Measurements from ENCODE around the gene COL28A1.

Gene COL28A1

DNA sequence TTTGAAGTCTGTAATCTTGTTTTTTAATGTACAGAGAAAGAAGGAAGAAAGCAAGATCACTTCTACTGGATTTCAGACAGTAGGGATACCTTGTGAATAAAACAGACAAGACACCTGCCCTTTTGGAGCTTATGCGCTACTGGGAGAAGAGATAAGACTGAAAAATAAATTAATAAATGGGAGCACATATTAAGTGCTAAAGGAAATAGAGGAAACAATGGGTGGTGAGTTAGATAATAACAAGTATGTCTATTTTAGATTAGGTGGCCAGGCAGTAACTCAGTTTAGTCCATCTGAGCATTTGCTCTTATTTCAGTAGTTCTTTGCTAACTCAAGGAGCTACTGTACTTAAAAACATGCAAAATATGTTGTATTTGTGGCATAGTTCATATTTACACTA, 46.9 kb upstream of the COL28A1 start:
- no peak overlapping the region for H2AFZ ChIP-seq (ENCODE audit: low read length)
- no peaks in the 10 kb centered on the region for H3K9me2 ChIP-seq (replicated peaks; ENCODE audit: low read depth, low read length)
- H3K4me1 ChIP-seq (ENCODE audit: insufficient read depth, low read length, poor library complexity, severe bottlenecking), result peaks cover 16% of the 10 kb centered on the region
- H3F3A ChIP-seq (ENCODE audit: low read depth), result 0 out of 2 replicates have a peak, but pooled peaks cover 4% of the 10 kb centered on the region
- no peaks in the 10 kb centered on the region for H4K20me1 ChIP-seq (ENCODE audit: insufficient read depth, low read length, poor library complexity, severe bottlenecking)
- no peak overlapping the region for H3K9ac ChIP-seq (ENCODE audit: low read depth, low read length, poor library complexity, severe bottlenecking)
- H3K27me3 ChIP-seq (ENCODE audit: insufficient read depth, low read length, poor library complexity, severe bottlenecking), result no peaks in the 10 kb centered on the region
- TF ChIP-seq, protein P1, sequence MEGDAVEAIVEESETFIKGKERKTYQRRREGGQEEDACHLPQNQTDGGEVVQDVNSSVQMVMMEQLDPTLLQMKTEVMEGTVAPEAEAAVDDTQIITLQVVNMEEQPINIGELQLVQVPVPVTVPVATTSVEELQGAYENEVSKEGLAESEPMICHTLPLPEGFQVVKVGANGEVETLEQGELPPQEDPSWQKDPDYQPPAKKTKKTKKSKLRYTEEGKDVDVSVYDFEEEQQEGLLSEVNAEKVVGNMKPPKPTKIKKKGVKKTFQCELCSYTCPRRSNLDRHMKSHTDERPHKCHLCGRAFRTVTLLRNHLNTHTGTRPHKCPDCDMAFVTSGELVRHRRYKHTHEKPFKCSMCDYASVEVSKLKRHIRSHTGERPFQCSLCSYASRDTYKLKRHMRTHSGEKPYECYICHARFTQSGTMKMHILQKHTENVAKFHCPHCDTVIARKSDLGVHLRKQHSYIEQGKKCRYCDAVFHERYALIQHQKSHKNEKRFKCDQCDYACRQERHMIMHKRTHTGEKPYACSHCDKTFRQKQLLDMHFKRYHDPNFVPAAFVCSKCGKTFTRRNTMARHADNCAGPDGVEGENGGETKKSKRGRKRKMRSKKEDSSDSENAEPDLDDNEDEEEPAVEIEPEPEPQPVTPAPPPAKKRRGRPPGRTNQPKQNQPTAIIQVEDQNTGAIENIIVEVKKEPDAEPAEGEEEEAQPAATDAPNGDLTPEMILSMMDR (conservative IDR thresholded peaks at IDR 0.05; ENCODE audit: low read length), result no peak
- TF ChIP-seq EZH2phosphoT487 (IDR thresholded peaks at IDR 0.05; ENCODE audit: borderline replicate concordance), result no peak
- no peaks in the 10 kb centered on the region for H3K79me2 ChIP-seq (ENCODE audit: insufficient read depth, low read length)
- H3K4me3 ChIP-seq (ENCODE audit: low read length, poor library complexity, severe bottlenecking), result no peak overlapping the region
- H3K4me2 ChIP-seq (ENCODE audit: low read depth, low read length, poor library complexity, severe bottlenecking), result no peak overlapping the region
- H3K36me3 ChIP-seq (ENCODE audit: insufficient read depth, low read length), result no peaks in the 10 kb centered on the region
- H3K9me3 ChIP-seq (ENCODE audit: insufficient read depth, low read depth, low read length), result no peaks in the 10 kb centered on the region

DNA sequence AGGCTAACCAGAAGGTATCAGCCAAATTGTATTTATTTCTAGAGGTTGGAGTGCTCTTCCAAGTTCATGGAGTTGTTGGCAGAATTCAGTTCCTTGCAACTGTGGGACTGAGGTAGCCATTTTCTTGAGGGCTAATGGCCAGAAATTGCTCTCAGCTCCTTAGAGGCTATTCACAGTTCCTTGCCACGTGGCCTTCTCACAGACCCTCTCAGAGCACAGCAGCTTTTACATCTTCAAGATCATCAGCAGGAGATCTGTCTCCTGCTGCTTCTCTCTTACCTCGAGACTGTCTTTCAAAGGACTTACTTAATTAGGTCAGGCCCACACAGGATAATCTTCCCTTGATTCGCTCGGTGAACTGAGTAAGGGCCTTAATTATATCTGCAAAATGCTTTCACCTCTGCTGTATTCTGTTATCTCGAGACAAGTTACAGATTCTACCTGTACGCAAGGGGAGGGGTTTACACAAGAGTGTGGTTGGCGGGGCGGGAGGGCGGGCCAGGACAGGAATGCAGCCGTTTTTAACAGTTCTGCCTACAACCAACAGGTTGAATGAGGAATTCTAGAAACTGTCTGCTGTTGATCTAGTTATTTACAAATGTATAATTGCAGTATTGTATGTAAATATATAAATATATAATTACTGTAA, 46.0 kb upstream of the COL28A1 start:
- Histone ChIP-seq H3K36me3 (ENCODE audit: insufficient read depth, low read length) (no peaks in the 10 kb centered on the region), H3K4me1 (ENCODE audit: insufficient read depth, low read length, poor library complexity, severe bottlenecking) (peaks cover 23% of the 10 kb centered on the region), H3K9ac (ENCODE audit: low read depth, low read length, poor library complexity, severe bottlenecking) (no peak overlapping the region), H3K9me3 (ENCODE audit: insufficient read depth, low read depth, low read length) (no peaks in the 10 kb centered on the region), H3K27me3 (ENCODE audit: insufficient read depth, low read length, poor library complexity, severe bottlenecking) (no peaks in the 10 kb centered on the region), H3F3A (ENCODE audit: low read depth) (0 out of 2 replicates have a peak, but pooled peaks cover 4% of the 10 kb centered on the region), H3K4me2 (ENCODE audit: low read depth, low read length, poor library complexity, severe bottlenecking) (no peak overlapping the region), H3K79me2 (ENCODE audit: insufficient read depth, low read length) (0 out of 2 replicates have a peak, but pooled peaks cover 4% of the 10 kb centered on the region), H3K4me3 (ENCODE audit: low read length, poor library complexity, severe bottlenecking) (no peak overlapping the region), H3K9me2 (replicated peaks; ENCODE audit: low read depth, low read length) (no peaks in the 10 kb centered on the region), H2AFZ (ENCODE audit: low read length) (no peak overlapping the region), H4K20me1 (ENCODE audit: insufficient read depth, low read length, poor library complexity, severe bottlenecking) (no peaks in the 10 kb centered on the region)
- TF ChIP-seq EZH2phosphoT487 (IDR thresholded peaks at IDR 0.05; ENCODE audit: borderline replicate concordance), result no peak
- TF ChIP-seq, protein P1 (conservative IDR thresholded peaks at IDR 0.05; ENCODE audit: low read length), result no peak

DNA sequence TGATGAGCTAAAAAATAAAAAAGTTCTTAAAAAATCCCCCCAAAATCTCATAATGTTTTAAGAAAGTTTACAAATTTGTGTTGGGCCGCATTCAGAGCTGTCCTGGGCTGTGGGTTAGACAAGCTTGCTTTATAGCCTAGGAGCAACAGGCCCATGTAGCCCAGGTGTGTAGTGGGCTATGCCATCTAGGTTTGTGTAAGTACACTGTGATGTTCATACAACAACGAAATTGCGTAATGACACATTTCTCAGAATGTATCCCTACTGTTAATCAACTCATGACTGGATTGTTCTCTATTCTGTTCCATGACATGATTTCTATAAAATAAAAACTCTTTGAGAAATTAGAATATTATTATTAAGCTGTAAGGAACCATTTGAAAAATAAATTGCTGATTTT, 44.0 kb upstream of the COL28A1 start:
- Histone ChIP-seq H3K36me3 (ENCODE audit: insufficient read depth, low read length) (no peaks in the 10 kb centered on the region), H4K20me1 (ENCODE audit: insufficient read depth, low read length, poor library complexity, severe bottlenecking) (no peaks in the 10 kb centered on the region), H2AFZ (ENCODE audit: low read length) (no peak overlapping the region), H3F3A (ENCODE audit: low read depth) (0 out of 2 replicates have a peak, but pooled peaks cover 4% of the 10 kb centered on the region), H3K27me3 (ENCODE audit: insufficient read depth, low read length, poor library complexity, severe bottlenecking) (no peaks in the 10 kb centered on the region), H3K9me3 (ENCODE audit: insufficient read depth, low read depth, low read length) (no peaks in the 10 kb centered on the region), H3K4me1 (ENCODE audit: insufficient read depth, low read length, poor library complexity, severe bottlenecking) (peaks cover 26% of the 10 kb centered on the region), H3K9ac (ENCODE audit: low read depth, low read length, poor library complexity, severe bottlenecking) (no peak overlapping the region), H3K4me2 (ENCODE audit: low read depth, low read length, poor library complexity, severe bottlenecking) (no peak overlapping the region), H3K79me2 (ENCODE audit: insufficient read depth, low read length) (0 out of 2 replicates have a peak, but pooled peaks cover 4% of the 10 kb centered on the region), H3K9me2 (replicated peaks; ENCODE audit: low read depth, low read length) (no peaks in the 10 kb centered on the region), H3K4me3 (ENCODE audit: low read length, poor library complexity, severe bottlenecking) (no peak overlapping the region)
- TF ChIP-seq, protein P1 (conservative IDR thresholded peaks at IDR 0.05; ENCODE audit: low read length), result no peak
- no peak for TF ChIP-seq EZH2phosphoT487 (IDR thresholded peaks at IDR 0.05; ENCODE audit: borderline replicate concordance)
